Nasal cavity respiratory epithelium epithelial cell of viscerocranial mucosa (primary cell): ENCODE measurements around the gene ZCCHC13. TPM values are rescaled to one million over a fixed set of nuclear protein-coding genes. Genes with fewer than 3 reads are reported as not detected.

Source experiments
- total RNA-seq: library from RNA; depleted of rRNA; stranded (reverse); fragments of >200 nt; gene quantifications from 2 replicates; pipeline ENCODE4 v1.2.3, GENCODE V29; 2014

Gene ZCCHC13
- not detected in 2 replicates for total RNA-seq

GRCh38 chrX:74304016-74304415, at the start of gene ZCCHC13:
Gene ZCCHC13, plus strand, starts transcription at chrX:74304180. Its CDS starts 87 bp downstream, at chrX:74304267.

Other genes with a start within 250 kb of the ZCCHC13 start
- gene SLC16A2, start 117.3 kb downstream of the ZCCHC13 start, total RNA-seq, result 2.1 and 5.3 TPM in 2 replicates